Measurements from ENCODE around the gene SPATA13.

GRCh38 chr13:24133021-24133795 lies 27.3 kb upstream of the SPATA13 start:
- TF ChIP-seq, protein P1, sequence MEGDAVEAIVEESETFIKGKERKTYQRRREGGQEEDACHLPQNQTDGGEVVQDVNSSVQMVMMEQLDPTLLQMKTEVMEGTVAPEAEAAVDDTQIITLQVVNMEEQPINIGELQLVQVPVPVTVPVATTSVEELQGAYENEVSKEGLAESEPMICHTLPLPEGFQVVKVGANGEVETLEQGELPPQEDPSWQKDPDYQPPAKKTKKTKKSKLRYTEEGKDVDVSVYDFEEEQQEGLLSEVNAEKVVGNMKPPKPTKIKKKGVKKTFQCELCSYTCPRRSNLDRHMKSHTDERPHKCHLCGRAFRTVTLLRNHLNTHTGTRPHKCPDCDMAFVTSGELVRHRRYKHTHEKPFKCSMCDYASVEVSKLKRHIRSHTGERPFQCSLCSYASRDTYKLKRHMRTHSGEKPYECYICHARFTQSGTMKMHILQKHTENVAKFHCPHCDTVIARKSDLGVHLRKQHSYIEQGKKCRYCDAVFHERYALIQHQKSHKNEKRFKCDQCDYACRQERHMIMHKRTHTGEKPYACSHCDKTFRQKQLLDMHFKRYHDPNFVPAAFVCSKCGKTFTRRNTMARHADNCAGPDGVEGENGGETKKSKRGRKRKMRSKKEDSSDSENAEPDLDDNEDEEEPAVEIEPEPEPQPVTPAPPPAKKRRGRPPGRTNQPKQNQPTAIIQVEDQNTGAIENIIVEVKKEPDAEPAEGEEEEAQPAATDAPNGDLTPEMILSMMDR (IDR thresholded peaks at IDR 0.05) = no peak
- no peak for TF ChIP-seq EZH2 (IDR thresholded peaks at IDR 0.05; ENCODE audit: borderline replicate concordance, insufficient read depth, low read depth, low read length, poor library complexity, severe bottlenecking)

Data from B cell (primary cell).